Fibroblast of lung (primary cell): ENCODE data around the gene ZNF132. TPM values are rescaled to one million over a fixed set of nuclear protein-coding genes. Genes with fewer than 3 reads are reported as not detected.

Experiments
- DNase-seq, 2 donors: peaks; one replicate each; pipeline versions ENCODE4 v3.0.0 to v3.0.0-alpha.2; 2010; ENCODE audit warnings: low read depth in 2 of 2
- H2AFZ ChIP-seq: 2 replicates; pipeline ENCODE4 v1.5.1; 2012; ENCODE audit warnings: low read length, control low read depth, inconsistent platforms
- H3K27ac ChIP-seq: 2 replicates; pipeline ENCODE4 v1.5.1; 2011; ENCODE audit warnings: low read length, control low read depth; ENCODE audit not compliant: insufficient read depth
- H3K27me3 ChIP-seq: 2 replicates; pipeline ENCODE4 v1.5.1; 2011; ENCODE audit warnings: mild to moderate bottlenecking, low read length; ENCODE audit not compliant: control insufficient read depth, insufficient read depth
- H3K36me3 ChIP-seq: 2 replicates; pipeline ENCODE4 v1.5.1; 2011; ENCODE audit warnings: low read length; ENCODE audit not compliant: control insufficient read depth, insufficient read depth
- H3K4me1 ChIP-seq: 2 replicates; pipeline ENCODE4 v1.5.1; 2011; ENCODE audit warnings: low read length; ENCODE audit not compliant: control insufficient read depth, insufficient read depth; ENCODE audit errors: extremely low read depth
- H3K4me2 ChIP-seq: 2 replicates; pipeline ENCODE4 v1.5.1; 2011; ENCODE audit warnings: low read length, control low read depth; ENCODE audit not compliant: insufficient read depth; ENCODE audit errors: extremely low read depth
- H3K4me3 ChIP-seq, 4 experiments: fragments of 200-600 bp in 1 of 4; sonication (generic) in 1 of 4; replicated peaks in 1 of 4; 2 replicates each; pipeline ENCODE4 v1.5.1; 2011 to 2016; ENCODE audit warnings: low read length in 4 of 4, low read depth in 3 of 4, mild to moderate bottlenecking in 3 of 4, control low read depth in 2 of 4, inconsistent platforms in 1 of 4, mixed read lengths in 1 of 4; ENCODE audit not compliant: insufficient read depth in 1 of 4; ENCODE audit errors: control extremely low read depth in 1 of 4
- H3K79me2 ChIP-seq: 2 replicates; pipeline ENCODE4 v1.5.1; 2012; ENCODE audit warnings: mild to moderate bottlenecking, low read length, inconsistent platforms; ENCODE audit not compliant: control insufficient read depth, insufficient read depth
- H3K9ac ChIP-seq: 2 replicates; pipeline ENCODE4 v1.5.1; 2011; ENCODE audit warnings: mild to moderate bottlenecking, low read length, control low read depth; ENCODE audit not compliant: insufficient read depth
- H3K9me3 ChIP-seq: 2 replicates; pipeline ENCODE4 v1.5.1; 2012; ENCODE audit warnings: low read depth, low read length; ENCODE audit not compliant: control insufficient read depth, insufficient read depth
- H4K20me1 ChIP-seq: 2 replicates; pipeline ENCODE4 v1.5.1; 2011; ENCODE audit warnings: low read length; ENCODE audit not compliant: control insufficient read depth, insufficient read depth; ENCODE audit errors: extremely low read depth
- CTCF ChIP-seq, 2 donors: IDR thresholded peaks in 1 of 2; conservative IDR thresholded peaks in 1 of 2; 1 replicate in 1 of 2; 2 replicates in 1 of 2; pipeline ENCODE4 v1.5.1; 2011 to 2012; ENCODE audit warnings: low read length in 2 of 2, control low read depth in 1 of 2, inconsistent platforms in 1 of 2, low read depth in 1 of 2, mild to moderate bottlenecking in 1 of 2
- EZH2 ChIP-seq: IDR thresholded peaks from 2 replicates; pipeline ENCODE4 v1.5.1; 2012; ENCODE audit warnings: low read length, control low read depth, mild to moderate bottlenecking; ENCODE audit errors: missing control alignments
- polyA plus RNA-seq, 2 donors: library from polyadenylated mRNA; depleted of rRNA in 1 of 2; stranded (reverse) in 1 of 2; unstranded in 1 of 2; fragments of >200 nt; gene quantifications; 2 replicates each; pipeline ENCODE4 v1.2.1, GENCODE V29; 2011 to 2012; ENCODE audit warnings: missing spikeins in 1 of 2
- total RNA-seq: library from RNA; depleted of rRNA; stranded (reverse); fragments of >200 nt; gene quantifications from 2 replicates; pipeline ENCODE4 v1.2.1, GENCODE V29; 2014

ZNF132 gene
- total and polyA plus RNA-seq, 2 donors (not counting 1 experiment from before 2014, with no cell fraction given), result 4.1 to 14.5 TPM

DNA sequence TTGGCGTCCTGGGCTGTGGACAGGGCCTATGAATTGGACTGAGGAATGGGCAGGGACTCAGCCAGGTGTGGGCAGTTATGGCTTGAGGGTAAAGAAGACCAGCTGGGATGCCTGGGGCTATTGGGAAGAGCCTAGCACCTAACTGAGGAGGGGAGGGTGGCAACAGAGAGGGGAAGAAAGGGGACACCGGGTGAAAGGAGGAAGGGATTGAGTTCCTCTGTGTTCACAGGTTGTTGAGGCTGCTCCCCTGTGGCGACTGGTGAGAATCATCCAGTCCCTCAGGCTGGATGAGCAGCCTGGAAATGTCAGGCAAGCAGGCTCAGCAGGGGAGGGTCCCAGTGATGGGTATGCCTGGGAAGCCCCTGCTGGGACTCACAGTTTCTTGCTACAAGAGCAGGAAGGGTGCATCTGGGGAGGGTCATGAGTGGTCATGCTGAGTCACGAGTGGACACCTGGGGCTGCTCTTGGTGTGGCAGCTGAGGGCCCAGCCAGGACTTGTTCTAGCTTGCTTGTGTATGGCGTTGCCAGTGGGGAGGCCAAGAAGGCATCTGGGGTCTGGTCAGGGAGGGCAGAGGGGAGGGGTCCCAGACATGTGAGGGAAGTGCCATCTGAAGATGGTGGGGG lies 28.4 kb upstream of the ZNF132 start:
- peaks cover 15% of the 10 kb centered on the region for H3K36me3 ChIP-seq
- no peak overlapping the region for H2AFZ ChIP-seq
- no peaks in the 10 kb centered on the region for H3K9me3 ChIP-seq
- H3K27ac ChIP-seq, result no peak overlapping the region
- peaks cover 16% of the 10 kb centered on the region for H3K79me2 ChIP-seq
- TF ChIP-seq CTCF (conservative IDR thresholded peaks at IDR 0.05 in 1 of 2, IDR thresholded peaks at IDR 0.05 in 1 of 2; ENCODE audit: low read depth in 1 of 2, low read length in 2 of 2) (no peak), EZH2 (no peak)
- peak overlapping the region; percentile 78 for H3K4me2 ChIP-seq
- peak overlapping the region; percentile 16 for H3K9ac ChIP-seq
- peaks cover 2% of the 10 kb centered on the region for H3K4me1 ChIP-seq
- no peak for DNase-seq
- no peaks in the 10 kb centered on the region for H4K20me1 ChIP-seq
- no peaks in the 10 kb centered on the region for H3K27me3 ChIP-seq
- H3K4me3 ChIP-seq, result peak overlapping the region; percentile 11 to 41 (median 22)

GRCh38 chr19:58466760-58467589 lies 27.0 kb upstream of the ZNF132 start, which contains the start of gene ZNF324:
Gene ZNF324, plus strand, starts transcription at chr19:58467080. Its CDS starts 2,106 bp downstream, at chr19:58469186.
- Histone ChIP-seq H3K79me2 (peaks cover 16% of the 10 kb centered on the region), H3K4me3 (peak within 1 kb of the TSS; percentile 63 to 94 (median 88)), H2AFZ (peak within 1 kb of the TSS; percentile 71), H3K9ac (peak within 1 kb of the TSS; percentile 92), H3K9me3 (no peaks in the 10 kb centered on the region), H3K27ac (peak within 1 kb of the TSS; percentile 82), H4K20me1 (no peaks in the 10 kb centered on the region), H3K4me1 (peaks cover 2% of the 10 kb centered on the region), H3K27me3 (no peaks in the 10 kb centered on the region), H3K4me2 (peak within 1 kb of the TSS; percentile 78), H3K36me3 (peaks cover 11% of the 10 kb centered on the region)
- TF ChIP-seq CTCF (conservative IDR thresholded peaks at IDR 0.05 in 1 of 2, IDR thresholded peaks at IDR 0.05 in 1 of 2; ENCODE audit: low read depth in 1 of 2, low read length in 2 of 2), result no peak
- no peak for TF ChIP-seq EZH2
- peak; percentile 93 to 94 for DNase-seq

DNA sequence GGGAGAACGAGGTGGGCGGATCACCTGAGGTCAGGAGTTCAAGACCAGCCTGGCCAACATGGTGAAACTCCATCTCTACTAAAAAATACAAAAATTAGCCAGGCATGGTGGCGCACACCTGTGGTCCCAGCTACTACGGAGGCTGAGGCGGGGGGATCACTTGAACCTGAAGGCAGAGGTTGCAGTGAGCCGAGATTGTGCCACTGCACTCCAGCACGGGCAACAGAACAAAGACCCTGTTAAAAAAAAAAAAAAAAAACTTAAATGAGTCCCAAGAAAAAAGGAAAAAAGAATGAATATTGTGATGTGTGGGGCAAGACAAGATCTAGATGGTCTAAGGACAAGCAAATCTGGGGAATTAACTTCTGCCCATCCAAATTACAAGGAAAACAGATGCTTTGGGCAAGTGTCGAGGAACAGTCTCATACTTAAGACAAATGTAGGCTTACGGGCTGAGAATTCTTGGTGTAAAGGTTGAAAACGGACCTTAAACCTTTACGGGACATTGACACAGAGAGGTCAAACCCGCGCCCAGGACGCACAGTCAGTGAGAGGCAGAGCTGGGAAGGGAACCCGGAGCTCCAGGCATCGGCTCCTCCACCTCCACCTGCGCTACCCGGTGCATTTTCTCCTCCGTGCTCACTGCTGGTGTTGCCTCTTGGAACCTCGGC lies 26.3 kb upstream of the ZNF132 start:
- no peak for DNase-seq
- H2AFZ ChIP-seq, result peak overlapping the region; percentile 71
- peaks cover 16% of the 10 kb centered on the region for H3K79me2 ChIP-seq
- no peak overlapping the region for H3K9ac ChIP-seq
- peak overlapping the region; percentile 73 for H3K4me2 ChIP-seq
- H3K27ac ChIP-seq, result no peak overlapping the region
- peaks cover 2% of the 10 kb centered on the region for H3K4me1 ChIP-seq
- peaks cover 6% of the 10 kb centered on the region for H3K36me3 ChIP-seq
- peak overlapping the region; percentile 63 to 94 (median 88) for H3K4me3 ChIP-seq
- TF ChIP-seq CTCF (conservative IDR thresholded peaks at IDR 0.05 in 1 of 2, IDR thresholded peaks at IDR 0.05 in 1 of 2; ENCODE audit: low read depth in 1 of 2, low read length in 2 of 2) (no peak), EZH2 (no peak)
- H3K9me3 ChIP-seq, result no peaks in the 10 kb centered on the region
- H4K20me1 ChIP-seq, result no peaks in the 10 kb centered on the region
- H3K27me3 ChIP-seq, result no peaks in the 10 kb centered on the region
